Astrocyte (in vitro differentiated cells and primary cell): ENCODE results near the gene CILP. TPM values are rescaled to one million over a fixed set of nuclear protein-coding genes. Genes with fewer than 3 reads are reported as not detected.
"Not testable (repeated sequence)": the region's sequence is repeated elsewhere in the genome, so short reads cannot be mapped to it uniquely, and the experiment has no call there.

Experiments
- DNase-seq: peaks from one replicate; pipeline ENCODE4 v3.0.0-alpha.2; 2010; ENCODE audit warnings: low read depth
- FAIRE-seq: peaks from 2 replicates; lab custom pipeline; 2011; peaks lifted over from hg19 to GRCh38; lab: Jason Lieb, UNC
- H2AFZ ChIP-seq: 2 replicates; pipeline ENCODE4 v1.6.0; 2012; ENCODE audit warnings: low read depth, low read length, inconsistent platforms
- H3K27ac ChIP-seq: 2 replicates; pipeline ENCODE4 v1.5.1; 2011; ENCODE audit warnings: low read depth, low read length, inconsistent platforms
- H3K27me3 ChIP-seq: 2 replicates; pipeline ENCODE4 v1.6.0; 2011; ENCODE audit warnings: low read length, inconsistent platforms; ENCODE audit not compliant: insufficient read depth
- H3K36me3 ChIP-seq: 2 replicates; pipeline ENCODE4 v1.5.1; 2011; ENCODE audit warnings: low read length, inconsistent platforms; ENCODE audit not compliant: insufficient read depth
- H3K4me1 ChIP-seq: 2 replicates; pipeline ENCODE4 v1.5.1; 2011; ENCODE audit warnings: low read length, inconsistent platforms; ENCODE audit not compliant: insufficient read depth
- H3K4me2 ChIP-seq: 2 replicates; pipeline ENCODE4 v1.6.0; 2012; ENCODE audit warnings: low read length, inconsistent platforms
- H3K4me3 ChIP-seq: 2 replicates; pipeline ENCODE4 v1.5.1; 2011; ENCODE audit warnings: low read depth, mild to moderate bottlenecking, low read length, inconsistent platforms; ENCODE audit not compliant: insufficient read depth
- H3K79me2 ChIP-seq: 2 replicates; pipeline ENCODE4 v1.6.0; 2012; ENCODE audit warnings: mild to moderate bottlenecking, low read length, inconsistent platforms; ENCODE audit not compliant: insufficient read depth
- H3K9ac ChIP-seq: 2 replicates; pipeline ENCODE4 v1.6.0; 2012; ENCODE audit warnings: mild to moderate bottlenecking, low read length, inconsistent platforms
- H3K9me3 ChIP-seq: 2 replicates; pipeline ENCODE4 v1.5.1; 2012; ENCODE audit warnings: low read depth, mild to moderate bottlenecking, low read length, inconsistent platforms; ENCODE audit not compliant: insufficient read depth
- H4K20me1 ChIP-seq: 2 replicates; pipeline ENCODE4 v1.6.0; 2012; ENCODE audit warnings: low read length, inconsistent platforms; ENCODE audit not compliant: insufficient read depth
- H3K27ac Mint-ChIP-seq: one replicate; pipeline ENCODE4 v1.8.0; 2021; ENCODE audit warnings: mild to moderate bottlenecking, mixed read lengths; ENCODE audit not compliant: unreplicated experiment
- H3K27me3 Mint-ChIP-seq: one replicate; pipeline ENCODE4 v1.8.0; 2021; ENCODE audit warnings: low read depth, mixed read lengths; ENCODE audit not compliant: unreplicated experiment
- H3K36me3 Mint-ChIP-seq: one replicate; pipeline ENCODE4 v1.8.0; 2021; ENCODE audit warnings: low read depth, mixed read lengths; ENCODE audit not compliant: unreplicated experiment
- H3K4me1 Mint-ChIP-seq: one replicate; pipeline ENCODE4 v1.8.0; 2021; ENCODE audit warnings: low read depth, mixed read lengths; ENCODE audit not compliant: unreplicated experiment
- H3K4me3 Mint-ChIP-seq: one replicate; pipeline ENCODE4 v1.8.0; 2021; ENCODE audit warnings: mild to moderate bottlenecking, moderate library complexity, mixed read lengths; ENCODE audit not compliant: unreplicated experiment
- H3K9me3 Mint-ChIP-seq: one replicate; pipeline ENCODE4 v1.8.0; 2021; ENCODE audit warnings: mild to moderate bottlenecking, mixed read lengths; ENCODE audit not compliant: unreplicated experiment
- EZH2 ChIP-seq: IDR thresholded peaks from 2 replicates; pipeline ENCODE4 v1.6.1; 2012; ENCODE audit warnings: mild to moderate bottlenecking, low read length, inconsistent platforms; ENCODE audit not compliant: insufficient read depth
- total RNA-seq: library from RNA; stranded (reverse); gene quantifications from 2 replicates; pipeline ENCODE4 v1.2.1, GENCODE V29; 2021
- TF ChIP-seq, protein P1 (sequence below): IDR thresholded peaks from 2 replicates; pipeline ENCODE4 v1.5.1; 2011; ENCODE audit warnings: low read depth, mild to moderate bottlenecking, inconsistent platforms, low read length, moderate library complexity; ENCODE audit not compliant: insufficient read depth

The CILP gene
- total RNA-seq, 1 donor from 2014 or later = 1.1 TPM

DNA sequence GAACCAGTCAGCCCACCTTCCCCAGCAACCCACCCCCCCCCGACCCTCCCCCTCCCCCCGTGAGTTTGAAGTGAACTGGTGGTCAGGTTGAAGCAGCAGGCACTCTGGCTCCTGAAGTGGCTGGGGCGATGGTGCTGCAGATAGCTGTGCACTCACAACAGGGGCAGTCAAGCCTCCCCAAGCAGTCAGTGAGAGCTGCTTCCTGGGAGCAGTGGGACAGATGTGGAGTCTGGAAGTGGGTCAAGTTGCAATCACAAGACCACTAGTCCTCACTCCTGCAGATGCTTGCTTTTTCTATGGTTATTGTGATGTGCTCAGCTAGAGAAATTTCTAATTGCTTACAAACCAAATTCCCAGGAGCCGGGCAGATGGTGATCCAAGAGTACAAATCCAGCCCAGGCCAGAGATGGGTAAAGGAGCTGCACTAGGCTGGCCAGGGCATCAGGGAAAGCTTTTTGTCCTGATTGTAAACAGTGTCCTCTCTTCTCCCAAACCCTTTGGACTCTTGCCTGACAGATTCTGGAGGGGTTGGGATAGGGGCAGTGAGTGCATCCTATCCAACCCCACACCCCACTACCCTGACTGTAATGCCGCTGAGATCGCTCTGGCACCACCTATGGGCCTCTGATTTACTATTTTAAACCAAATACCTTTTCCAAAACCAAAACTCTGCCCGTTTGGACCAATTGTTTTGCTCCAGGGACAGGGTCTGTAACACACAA, 16.3 kb downstream of the CILP start:
- Histone ChIP-seq H2AFZ (no peak overlapping the region), H3K36me3 (no peaks in the 10 kb centered on the region), H4K20me1 (no peaks in the 10 kb centered on the region), H3K9me3 (no peaks in the 10 kb centered on the region), H3K27ac (no peak overlapping the region), H3K27me3 (peaks cover 12% of the 10 kb centered on the region), H3K4me3 (no peak overlapping the region), H3K79me2 (no peaks in the 10 kb centered on the region), H3K4me2 (no peak overlapping the region), H3K9ac (no peak overlapping the region), H3K4me1 (no peaks in the 10 kb centered on the region)
- Mint-ChIP-seq H3K4me3 (no peak overlapping the region), H3K4me1 (no peaks in the 10 kb centered on the region), H3K36me3 (peaks cover 3% of the 10 kb centered on the region), H3K9me3 (no peaks in the 10 kb centered on the region), H3K27ac (no peak overlapping the region), H3K27me3 (peaks cover 9% of the 10 kb centered on the region)
- no peak for TF ChIP-seq EZH2
- TF ChIP-seq, protein P1, sequence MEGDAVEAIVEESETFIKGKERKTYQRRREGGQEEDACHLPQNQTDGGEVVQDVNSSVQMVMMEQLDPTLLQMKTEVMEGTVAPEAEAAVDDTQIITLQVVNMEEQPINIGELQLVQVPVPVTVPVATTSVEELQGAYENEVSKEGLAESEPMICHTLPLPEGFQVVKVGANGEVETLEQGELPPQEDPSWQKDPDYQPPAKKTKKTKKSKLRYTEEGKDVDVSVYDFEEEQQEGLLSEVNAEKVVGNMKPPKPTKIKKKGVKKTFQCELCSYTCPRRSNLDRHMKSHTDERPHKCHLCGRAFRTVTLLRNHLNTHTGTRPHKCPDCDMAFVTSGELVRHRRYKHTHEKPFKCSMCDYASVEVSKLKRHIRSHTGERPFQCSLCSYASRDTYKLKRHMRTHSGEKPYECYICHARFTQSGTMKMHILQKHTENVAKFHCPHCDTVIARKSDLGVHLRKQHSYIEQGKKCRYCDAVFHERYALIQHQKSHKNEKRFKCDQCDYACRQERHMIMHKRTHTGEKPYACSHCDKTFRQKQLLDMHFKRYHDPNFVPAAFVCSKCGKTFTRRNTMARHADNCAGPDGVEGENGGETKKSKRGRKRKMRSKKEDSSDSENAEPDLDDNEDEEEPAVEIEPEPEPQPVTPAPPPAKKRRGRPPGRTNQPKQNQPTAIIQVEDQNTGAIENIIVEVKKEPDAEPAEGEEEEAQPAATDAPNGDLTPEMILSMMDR = no peak
- DNase-seq (no peak), FAIRE-seq (no peak)

DNA sequence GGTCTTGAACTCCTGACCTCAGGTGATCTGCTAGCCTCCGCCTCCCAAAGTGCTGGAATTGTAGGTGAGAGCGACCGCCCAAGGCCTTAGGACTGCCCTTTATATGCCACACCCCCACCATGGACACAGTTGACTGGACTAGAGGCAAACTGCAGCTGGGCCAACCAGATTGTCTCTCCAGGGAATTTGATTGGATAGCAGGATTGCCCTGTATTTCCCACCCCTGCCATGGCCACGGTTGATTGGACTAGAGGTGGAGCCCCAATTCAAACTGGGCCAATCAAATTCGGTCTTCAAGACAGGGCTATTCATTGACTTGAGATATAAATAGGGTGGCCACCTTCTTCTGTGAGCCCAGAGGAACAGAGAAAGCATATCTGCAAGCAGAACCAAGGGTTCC, 19.3 kb downstream of the CILP start:
- H3K79me2 ChIP-seq = no peaks in the 10 kb centered on the region
- peaks cover 9% of the 10 kb centered on the region for H3K27me3 Mint-ChIP-seq
- no peak for TF ChIP-seq EZH2
- TF ChIP-seq, protein P1 = no peak
- H3K27ac Mint-ChIP-seq = no peak overlapping the region
- DNase-seq (no peak), FAIRE-seq (no peak)
- peaks cover 4% of the 10 kb centered on the region for H3K27me3 ChIP-seq
- H3K4me1 ChIP-seq = no peaks in the 10 kb centered on the region
- H2AFZ ChIP-seq = no peak overlapping the region
- no peak overlapping the region for H3K4me3 ChIP-seq
- no peaks in the 10 kb centered on the region for H3K9me3 Mint-ChIP-seq
- no peaks in the 10 kb centered on the region for H3K36me3 Mint-ChIP-seq
- no peaks in the 10 kb centered on the region for H3K9me3 ChIP-seq
- H3K36me3 ChIP-seq = no peaks in the 10 kb centered on the region
- no peaks in the 10 kb centered on the region for H3K4me1 Mint-ChIP-seq
- no peak overlapping the region for H3K9ac ChIP-seq
- no peak overlapping the region for H3K4me3 Mint-ChIP-seq
- H3K4me2 ChIP-seq = no peak overlapping the region
- no peak overlapping the region for H3K27ac ChIP-seq
- H4K20me1 ChIP-seq = no peaks in the 10 kb centered on the region

DNA sequence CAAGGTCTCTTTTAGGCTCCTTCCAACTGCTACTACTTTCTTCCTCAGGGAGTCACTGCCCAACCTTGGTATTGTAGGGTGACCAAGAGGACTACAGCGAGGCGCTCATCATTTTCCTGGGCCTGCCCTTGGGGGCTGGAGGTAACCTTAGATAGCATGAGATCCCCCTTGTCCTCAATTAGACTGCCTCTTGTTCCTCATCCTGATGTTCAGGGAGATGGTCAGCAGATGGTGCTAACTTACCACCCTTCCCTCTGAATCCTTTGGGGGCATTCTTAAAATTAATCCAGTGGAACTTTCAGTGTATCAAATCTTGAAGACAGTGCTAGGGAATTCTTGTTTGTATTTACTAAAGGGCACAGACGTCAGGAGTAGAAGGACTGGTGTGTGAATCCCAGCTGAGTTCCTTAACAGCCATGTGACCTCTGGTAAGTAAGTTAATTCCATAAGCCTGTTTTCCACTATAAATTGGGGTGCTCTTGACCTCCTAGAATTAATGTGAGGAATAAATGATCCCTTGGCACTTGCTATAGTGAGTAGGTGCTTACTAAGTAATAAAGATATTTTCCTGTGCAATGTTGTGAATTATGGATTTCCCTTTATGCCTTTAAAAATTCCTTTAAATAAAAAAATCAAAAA, 22.1 kb downstream of the CILP start:
- Histone ChIP-seq H3K9ac (no peak overlapping the region), H3K27ac (no peak overlapping the region), H3K36me3 (no peaks in the 10 kb centered on the region), H3K9me3 (no peaks in the 10 kb centered on the region), H3K27me3 (no peaks in the 10 kb centered on the region), H3K4me3 (no peak overlapping the region), H3K4me2 (no peak overlapping the region), H3K4me1 (peaks cover 3% of the 10 kb centered on the region), H2AFZ (no peak overlapping the region), H3K79me2 (peaks cover 9% of the 10 kb centered on the region), H4K20me1 (no peaks in the 10 kb centered on the region)
- DNase-seq (peak; percentile 35), FAIRE-seq (no peak)
- Mint-ChIP-seq H3K27me3 (peaks cover 6% of the 10 kb centered on the region), H3K4me3 (no peak overlapping the region), H3K27ac (no peak overlapping the region), H3K36me3 (no peaks in the 10 kb centered on the region), H3K4me1 (peaks cover 3% of the 10 kb centered on the region), H3K9me3 (no peaks in the 10 kb centered on the region)
- TF ChIP-seq, protein P1 = peak; percentile 75
- TF ChIP-seq EZH2 = no peak

DNA sequence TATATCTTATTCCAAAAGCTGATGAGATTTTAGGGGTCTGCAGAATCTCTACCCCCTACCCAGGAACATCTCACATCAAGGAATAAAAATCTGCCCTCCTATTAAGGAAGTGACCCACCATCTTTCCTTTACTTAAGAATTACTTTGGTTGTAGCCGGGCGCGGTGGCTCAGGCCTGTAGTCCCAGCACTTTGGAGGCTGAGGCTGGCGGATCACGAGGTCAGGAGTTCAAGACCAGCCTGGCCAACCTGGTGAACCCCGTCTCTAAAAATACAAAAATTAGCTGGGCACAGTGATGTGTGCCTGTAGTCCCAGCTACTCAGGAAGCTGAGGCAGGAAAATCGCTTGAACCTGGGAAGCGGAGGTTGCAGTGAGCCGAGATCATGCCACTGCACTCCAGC, 22.8 kb downstream of the CILP start:
- not testable (repeated sequence) for H3K4me3 ChIP-seq, H2AFZ ChIP-seq, H3K27ac ChIP-seq, H3K36me3 ChIP-seq, H3K27ac Mint-ChIP-seq, H3K9me3 Mint-ChIP-seq, DNase-seq, H3K9me3 ChIP-seq, H3K36me3 Mint-ChIP-seq, H3K4me3 Mint-ChIP-seq, H3K4me1 Mint-ChIP-seq, H3K9ac ChIP-seq, H3K4me2 ChIP-seq, FAIRE-seq, H3K27me3 ChIP-seq, H4K20me1 ChIP-seq, H3K27me3 Mint-ChIP-seq, H3K4me1 ChIP-seq
- H3K79me2 ChIP-seq = peaks cover 17% of the 10 kb centered on the region
